ENCODE data around the gene SPTBN4.

DNA sequence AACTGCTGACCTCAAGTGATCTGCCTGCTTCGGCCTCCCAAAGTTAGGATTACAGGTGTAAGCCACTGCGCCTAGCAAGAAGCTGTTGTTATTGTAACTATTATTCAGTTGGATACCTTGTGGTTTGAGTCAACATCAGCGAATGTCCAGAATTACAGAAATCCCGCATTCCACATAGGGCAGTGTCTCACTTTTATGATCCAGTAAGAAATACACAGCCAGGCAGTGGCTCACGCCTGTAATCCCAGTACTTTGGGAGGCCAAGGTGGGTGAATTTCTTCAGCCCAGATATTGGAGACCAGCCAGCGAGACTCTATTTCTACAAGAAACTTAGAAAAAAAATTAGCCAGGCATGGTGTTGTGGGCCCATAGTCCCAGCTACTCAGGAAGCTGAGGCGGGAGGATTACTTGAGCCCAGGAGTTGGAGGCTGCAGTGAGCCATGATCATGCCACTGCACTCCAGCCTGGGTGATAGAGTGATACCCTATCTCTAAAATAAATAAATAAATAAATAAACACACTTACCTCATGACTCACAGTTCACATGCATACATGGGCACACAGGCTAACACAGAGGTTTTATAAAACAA is 43.8 kb downstream of the SPTBN4 start:
- TF ChIP-seq RAD21 (IDR thresholded peaks at IDR 0.05; ENCODE audit: low read depth) (no peak), NFIC (IDR thresholded peaks at IDR 0.05) (no peak), YY1 (IDR thresholded peaks at IDR 0.05; ENCODE audit: low read depth) (no peak), TAF1 (IDR thresholded peaks at IDR 0.05; ENCODE audit: low read depth) (no peak), MAX (IDR thresholded peaks at IDR 0.05) (no peak), REST (IDR thresholded peaks at IDR 0.05; ENCODE audit: low read depth) (no peak)

All from Ishikawa (cell line).